ENCODE results near the gene TRPM3.
"Not testable (repeated sequence)": the region's sequence is repeated elsewhere in the genome, so short reads cannot be mapped to it uniquely, and the experiment has no call there.

The TRPM3 gene

GRCh38 chr9:70994582-70994981, 126.8 kb downstream of the TRPM3 start:
- DNase-seq = no peak

- DNase-seq = no peak
These were observed 132.9 kb downstream of the TRPM3 start for GRCh38 chr9:70988551-70988950.

- DNase-seq = no peak
These were observed 133.4 kb downstream of the TRPM3 start for GRCh38 chr9:70987986-70988385.

GRCh38 chr9:70986984-70987383, 134.4 kb downstream of the TRPM3 start:
- DNase-seq = no peak

GRCh38 chr9:70983723-70984295, 137.6 kb downstream of the TRPM3 start:
- DNase-seq = no peak

- DNase-seq = no peak
These were observed 140.1 kb downstream of the TRPM3 start for GRCh38 chr9:70981312-70981711.

- DNase-seq = no peak
These were observed 141.5 kb downstream of the TRPM3 start for GRCh38 chr9:70979966-70980365.

- DNase-seq = no peak
These were observed 143.3 kb downstream of the TRPM3 start for GRCh38 chr9:70978085-70978484.

- no peak for DNase-seq
These were observed 145.6 kb downstream of the TRPM3 start for GRCh38 chr9:70975821-70976220.

GRCh38 chr9:70971723-70972122, 149.7 kb downstream of the TRPM3 start:
- DNase-seq = no peak

GRCh38 chr9:70966380-70966779, 155.0 kb downstream of the TRPM3 start:
- not testable (repeated sequence) for DNase-seq

- DNase-seq = no peak
These were observed 156.6 kb downstream of the TRPM3 start for GRCh38 chr9:70964861-70965260.

- DNase-seq = no peak
These were observed 157.9 kb downstream of the TRPM3 start for GRCh38 chr9:70963554-70963953.

- no peak for DNase-seq
These were observed 158.5 kb downstream of the TRPM3 start for GRCh38 chr9:70962761-70963440.

GRCh38 chr9:70959366-70959765, 162.1 kb downstream of the TRPM3 start:
- no peak for DNase-seq

GRCh38 chr9:70954596-70955143, 166.8 kb downstream of the TRPM3 start:
- no peak for DNase-seq

GRCh38 chr9:70954126-70954525, 167.3 kb downstream of the TRPM3 start:
- no peak for DNase-seq

GRCh38 chr9:70951749-70952727, 169.4 kb downstream of the TRPM3 start:
- no peak for DNase-seq

- no peak for DNase-seq
These were observed 171.2 kb downstream of the TRPM3 start for GRCh38 chr9:70950270-70950669.

- DNase-seq = no peak
These were observed 172.2 kb downstream of the TRPM3 start for GRCh38 chr9:70949239-70949638.

GRCh38 chr9:70948744-70949143, 172.7 kb downstream of the TRPM3 start:
- DNase-seq = no peak

- DNase-seq = no peak
These were observed 173.9 kb downstream of the TRPM3 start for GRCh38 chr9:70947511-70947910.

GRCh38 chr9:70947086-70947485, 174.3 kb downstream of the TRPM3 start:
- no peak for DNase-seq

All from effector CD8-positive, alpha-beta T cell (primary cell).